CD4-positive, alpha-beta T cell treated with Interleukin-4 for 1 hour (primary cell): ENCODE results near the gene ZNF41.
"Not testable (repeated sequence)": the region's sequence is repeated elsewhere in the genome, so short reads cannot be mapped to it uniquely, and the experiment has no call there.

Experiments
- DNase-seq, 2 donors: peaks; one replicate each; pipeline ENCODE4 v3.0.0-alpha.2; 2020 to 2022

ZNF41 gene

GRCh38 chrX:47482512-47483305, at the start of gene ZNF41:
Gene ZNF41, minus strand, starts transcription at chrX:47483222. Its CDS starts 15,741 bp downstream, at chrX:47467481.
- DNase-seq, result peak; percentile 87 to 88

GRCh38 chrX:47530049-47530448, 47.0 kb upstream of the ZNF41 start:
- no peak for DNase-seq

DNA sequence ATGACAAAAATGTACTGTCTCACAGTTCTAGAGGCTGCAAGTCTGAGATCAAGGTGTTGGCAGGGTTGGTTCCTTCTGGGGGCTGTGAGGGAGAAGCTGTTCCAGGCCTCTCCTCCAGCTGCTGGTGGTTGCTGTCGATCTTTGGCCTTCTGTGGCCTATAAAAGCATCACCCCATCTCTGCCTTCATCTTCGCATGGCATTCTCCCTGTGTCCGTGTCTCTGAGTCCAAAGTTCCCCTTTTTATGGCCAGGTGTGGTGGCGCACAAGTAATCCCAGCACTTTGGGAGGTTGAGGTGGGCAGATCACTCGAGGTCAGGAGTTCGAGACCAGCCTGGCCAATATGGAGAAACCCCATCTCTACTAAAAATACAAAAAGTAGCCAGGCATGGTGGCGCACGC, 46.5 kb upstream of the ZNF41 start:
- DNase-seq, result no peak

DNA sequence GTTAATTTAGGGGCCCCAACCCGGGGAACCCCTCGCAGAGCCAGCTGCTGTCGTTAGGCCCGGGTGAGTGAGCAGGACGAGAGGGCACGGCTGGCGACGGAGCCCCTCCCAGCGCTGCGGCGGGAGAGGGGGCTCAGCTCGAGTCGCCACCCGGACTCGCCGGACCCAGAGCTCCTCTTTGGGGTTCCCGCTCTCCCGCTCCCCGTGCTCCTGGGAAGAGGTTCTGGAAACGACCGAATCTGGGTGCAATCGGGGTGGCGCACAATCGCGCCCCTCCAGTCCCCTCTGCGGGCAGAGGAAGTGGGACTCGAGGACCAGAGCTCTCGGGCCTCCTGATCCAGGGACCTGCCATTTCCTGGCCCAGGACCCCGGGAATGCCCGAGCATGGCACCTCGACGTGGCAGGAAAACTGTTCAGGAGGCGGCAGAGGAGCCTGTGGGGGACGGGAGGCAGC, 40.7 kb upstream of the ZNF41 start:
- no peak for DNase-seq

DNA sequence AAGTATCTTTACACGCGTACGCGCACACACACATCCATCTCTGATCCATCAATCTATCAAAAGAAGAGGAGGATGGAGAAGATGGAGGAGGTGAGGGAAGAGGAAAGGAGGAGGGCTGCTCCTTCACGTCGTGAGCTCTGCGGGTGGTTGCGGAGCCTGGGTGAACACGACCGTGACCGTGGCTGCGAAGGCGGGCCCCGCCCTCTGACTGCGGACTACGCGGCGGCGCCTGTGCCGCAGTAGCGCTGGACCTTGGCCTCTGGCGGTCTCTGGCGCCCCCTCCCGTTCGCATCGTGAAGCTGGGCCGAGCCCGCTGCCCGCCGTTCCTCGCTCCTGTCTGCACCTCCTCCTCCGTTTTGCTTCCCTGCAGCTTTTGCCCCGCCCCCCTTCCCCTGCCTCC, 40.3 kb upstream of the ZNF41 start:
- DNase-seq, result peak; percentile 83 to 84

DNA sequence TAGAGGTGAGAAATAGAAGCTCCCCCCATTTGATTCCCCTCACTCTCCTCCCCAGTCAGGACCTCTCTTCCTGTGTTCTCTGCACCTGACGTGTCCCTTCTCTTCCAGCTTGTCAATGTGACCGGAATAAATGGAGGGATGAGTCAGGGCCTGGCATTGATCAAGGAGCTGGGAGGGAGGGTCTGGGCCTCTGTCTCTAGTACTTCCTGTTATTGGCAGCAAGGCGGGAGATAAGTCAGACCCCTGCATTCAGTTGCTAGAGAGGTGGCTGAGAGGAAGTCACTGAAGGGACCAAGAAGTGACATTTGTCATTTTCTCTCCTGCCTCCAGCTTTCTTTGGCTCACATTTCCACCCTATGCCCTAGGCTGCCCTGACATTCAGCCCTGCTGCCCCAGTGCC, 35.1 kb upstream of the ZNF41 start:
- no peak for DNase-seq

- no peak for DNase-seq
These were observed 33.1 kb upstream of the ZNF41 start for GRCh38 chrX:47515941-47516665.

DNA sequence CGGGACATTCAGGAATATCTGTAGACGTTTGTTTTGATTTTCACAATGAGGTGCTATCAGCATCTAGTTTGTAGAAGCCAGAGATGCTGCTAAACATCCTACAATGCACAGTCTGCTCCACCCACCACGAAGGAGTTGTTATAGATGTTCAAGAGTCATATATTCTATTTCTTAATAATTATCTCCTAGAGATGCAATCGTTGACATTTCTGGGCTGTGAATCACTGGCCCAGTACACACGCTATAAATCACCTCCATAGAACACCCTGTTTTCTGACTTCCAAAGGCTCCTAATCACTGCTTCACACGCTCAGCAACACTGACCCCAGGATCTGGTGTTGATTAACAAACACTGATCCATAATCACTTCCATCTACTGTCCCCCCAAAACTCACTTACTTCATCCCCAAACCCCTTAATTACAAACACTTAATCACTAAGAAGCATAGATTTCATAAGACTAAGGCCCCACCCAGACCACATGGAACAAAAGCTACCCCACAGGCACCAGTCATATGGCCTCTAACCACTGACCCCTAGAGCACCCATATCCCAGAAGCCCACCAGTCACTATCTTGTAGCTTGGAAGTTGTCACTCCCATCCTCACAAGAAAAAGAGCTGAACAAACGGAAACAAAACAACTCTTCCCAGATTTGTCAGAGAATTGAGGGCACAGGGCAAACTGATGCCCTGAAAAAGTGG, 31.7 kb upstream of the ZNF41 start:
- no peak for DNase-seq

DNA sequence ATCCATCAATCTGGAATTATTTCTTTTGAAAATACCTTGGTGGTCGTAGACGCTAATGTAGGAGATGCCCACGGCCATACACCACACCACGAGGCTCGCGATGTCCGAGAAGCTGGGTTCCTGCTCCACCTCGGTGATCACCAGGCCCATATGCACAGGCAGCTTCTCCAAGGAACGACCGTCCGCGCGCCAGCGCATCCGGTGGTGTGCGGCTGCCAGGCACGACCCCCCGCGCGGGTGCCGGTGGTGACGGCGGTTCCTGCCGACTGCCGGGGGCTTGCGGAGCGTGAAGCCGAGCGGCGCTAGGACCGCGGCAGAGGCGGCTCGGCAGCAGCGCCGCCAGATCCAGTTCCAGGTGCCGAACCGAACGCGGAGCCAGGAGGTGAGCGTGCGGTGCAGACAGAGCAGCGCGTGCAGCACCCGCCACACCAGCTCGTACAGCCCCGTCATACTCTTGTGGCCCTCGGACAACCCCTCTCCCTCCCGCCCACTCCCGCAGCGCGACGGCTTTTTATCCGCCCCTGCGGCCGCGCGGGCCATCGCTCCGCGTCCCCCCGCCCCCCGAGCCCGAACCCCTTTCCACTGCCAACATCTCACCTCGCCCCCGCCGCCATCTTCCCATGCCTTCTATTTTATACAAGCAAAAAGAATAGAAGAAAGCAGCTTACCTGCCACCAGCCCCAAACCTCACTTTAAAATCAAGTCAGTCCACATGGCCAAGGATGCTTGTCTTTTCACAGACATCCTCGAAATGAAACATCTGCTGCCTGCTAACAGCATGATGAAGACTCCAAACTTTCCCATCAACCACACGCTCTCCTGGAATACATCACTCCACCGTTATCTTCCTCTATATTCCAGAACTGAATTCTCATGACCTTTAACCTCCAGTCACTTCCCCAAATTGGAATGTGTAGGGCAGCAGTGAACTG, 30.3 kb upstream of the ZNF41 start:
- peak in 1 of 2 donors; percentile 6 for DNase-seq

DNA sequence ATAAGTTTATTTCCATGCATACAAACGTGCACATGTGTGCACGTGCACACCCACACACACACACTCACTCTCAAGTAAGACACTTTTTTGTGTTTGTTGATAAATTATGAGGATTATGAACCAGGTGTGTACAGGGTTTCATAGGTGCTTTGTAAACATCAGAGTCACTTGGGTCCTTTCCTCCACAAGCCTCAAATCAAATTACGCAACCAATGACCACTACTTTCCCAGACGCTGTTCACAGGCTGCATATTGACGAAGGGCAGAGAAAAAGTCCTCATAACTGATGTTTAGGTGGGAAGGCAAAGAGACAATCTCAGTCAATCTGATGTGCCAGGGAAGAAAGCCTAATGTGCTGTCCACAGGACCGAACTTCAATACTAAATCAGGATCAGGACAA, 29.4 kb upstream of the ZNF41 start:
- not testable (repeated sequence) for DNase-seq

DNA sequence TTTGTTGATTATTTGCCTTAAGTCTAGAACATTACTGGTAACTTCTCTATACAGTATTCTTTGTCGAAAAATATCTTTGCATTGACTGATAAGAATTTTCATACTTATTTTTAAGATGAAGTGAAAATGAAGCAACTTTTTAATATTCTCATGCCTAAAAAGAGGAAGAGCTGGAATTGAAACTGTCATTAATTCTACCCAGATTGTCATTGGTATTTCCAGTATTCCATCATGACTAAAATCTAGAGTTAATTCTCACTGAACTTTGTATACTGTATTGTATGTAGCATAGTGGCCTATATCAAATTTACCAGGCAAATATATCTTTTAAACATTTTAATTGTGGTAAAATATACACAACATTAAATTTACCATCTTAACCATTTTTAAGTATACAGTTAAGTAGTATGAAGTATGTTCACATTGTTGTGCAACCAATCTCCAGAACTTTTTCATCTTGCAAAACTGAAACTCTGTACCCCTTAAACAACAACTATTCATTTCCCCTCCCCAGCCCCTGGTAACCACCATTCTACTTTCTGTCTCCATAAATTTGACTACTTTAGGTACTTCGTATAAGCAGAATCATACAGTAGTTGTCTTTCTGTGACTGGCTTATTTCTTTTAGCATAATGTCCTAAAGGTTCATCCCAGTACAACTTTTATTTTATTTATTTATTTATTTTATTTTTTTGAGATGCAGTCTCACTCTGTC, 24.3 kb upstream of the ZNF41 start:
- DNase-seq, result no peak

- no peak for DNase-seq
These were observed 20.1 kb upstream of the ZNF41 start for GRCh38 chrX:47503151-47503550.

DNA sequence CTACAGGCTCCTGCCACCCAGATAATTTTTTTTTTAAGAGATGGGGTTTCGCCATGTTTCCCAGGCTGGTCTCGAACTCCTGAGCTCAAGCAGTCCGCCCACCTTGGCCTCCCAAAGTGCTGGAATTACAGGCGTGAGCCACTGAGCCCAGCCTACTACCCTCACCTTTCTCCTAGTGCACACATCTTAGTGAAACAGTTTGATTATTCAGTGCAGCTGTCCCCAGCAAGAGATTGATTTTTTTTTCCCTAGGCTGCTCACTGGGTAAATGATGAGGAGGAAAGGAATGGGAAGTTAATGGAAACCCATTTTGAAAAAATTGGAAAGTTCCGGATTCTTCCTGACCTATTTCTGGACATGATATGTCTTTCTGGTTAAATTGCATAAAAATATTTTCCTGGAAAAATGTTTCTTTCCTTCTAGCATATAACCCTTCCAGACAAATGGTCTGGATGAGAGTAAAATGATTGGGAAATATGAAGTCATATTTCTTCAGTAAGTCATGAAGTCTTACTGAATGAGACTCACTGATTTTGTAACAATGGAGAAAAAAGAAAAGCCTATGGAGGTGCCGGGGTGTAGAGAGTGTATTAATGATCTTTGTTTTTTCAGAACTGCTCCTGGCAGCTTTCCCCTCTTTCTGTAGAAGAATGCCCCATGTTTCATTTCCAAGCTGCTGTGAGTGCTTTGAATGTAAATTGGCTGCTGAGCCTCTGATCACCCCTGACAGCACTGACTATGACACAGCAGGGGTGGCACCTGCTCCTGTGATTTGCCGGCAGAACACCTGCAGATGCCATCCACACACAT, 19.5 kb upstream of the ZNF41 start:
- no peak for DNase-seq

DNA sequence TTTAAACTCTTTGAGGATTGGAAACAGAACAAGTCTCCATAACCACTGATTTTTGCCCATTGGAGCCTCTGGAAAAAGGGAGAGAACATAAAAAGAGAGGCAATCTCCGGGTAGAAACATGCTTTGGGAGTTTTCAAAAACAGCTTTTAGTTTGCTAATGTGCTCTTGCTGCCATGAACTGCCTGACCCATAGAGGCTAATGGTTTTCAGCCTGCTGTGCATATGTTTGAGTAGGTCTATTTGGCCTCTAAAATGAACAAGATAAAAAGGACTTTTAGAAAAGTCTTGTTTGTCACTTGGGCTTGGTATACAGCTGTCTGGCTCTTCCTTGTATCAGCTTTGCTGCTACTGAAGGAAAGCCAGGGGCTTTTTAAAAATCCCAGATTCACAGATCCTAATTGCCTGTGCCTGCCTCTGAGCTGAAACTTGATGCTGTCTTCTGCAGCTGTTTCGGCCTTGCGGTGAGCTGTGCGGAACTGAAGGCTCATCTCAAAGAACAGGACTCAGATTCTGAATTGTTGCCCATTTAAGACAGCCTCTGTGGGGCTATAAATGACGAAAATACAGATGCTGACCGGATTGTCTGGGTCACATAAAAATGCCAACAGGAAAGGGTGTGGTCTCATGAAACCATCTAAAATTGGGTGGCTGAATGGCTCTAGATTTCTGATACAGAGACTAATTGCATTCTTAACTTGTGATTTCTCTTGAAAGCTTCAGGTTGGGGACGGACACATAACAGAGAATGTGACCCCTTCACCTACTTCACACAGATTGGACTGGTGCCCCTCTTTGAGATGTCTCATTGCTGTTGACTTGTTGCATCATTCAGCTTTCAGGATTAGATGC, 18.4 kb upstream of the ZNF41 start:
- DNase-seq, result no peak

DNA sequence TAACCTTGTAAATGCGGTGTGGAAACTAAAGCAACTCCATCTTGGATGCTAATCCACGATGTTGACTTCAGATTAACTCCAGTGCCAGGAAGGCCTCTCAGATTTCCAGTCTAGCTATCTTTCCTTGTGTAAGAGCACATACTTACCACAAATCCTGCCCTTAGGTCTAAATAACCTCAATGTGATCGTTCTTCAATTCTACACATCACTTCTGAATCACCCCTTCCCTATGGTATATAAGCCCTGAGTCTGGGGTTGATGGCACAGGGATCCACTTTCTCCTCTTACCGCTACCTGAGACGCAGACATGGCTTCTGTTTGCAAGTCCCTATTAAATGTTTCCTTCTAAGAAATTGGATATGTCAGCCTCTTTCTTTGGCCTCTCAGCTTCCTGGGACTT, 17.5 kb upstream of the ZNF41 start:
- DNase-seq, result no peak

GRCh38 chrX:47499293-47499692, 16.3 kb upstream of the ZNF41 start:
- DNase-seq, result no peak

DNA sequence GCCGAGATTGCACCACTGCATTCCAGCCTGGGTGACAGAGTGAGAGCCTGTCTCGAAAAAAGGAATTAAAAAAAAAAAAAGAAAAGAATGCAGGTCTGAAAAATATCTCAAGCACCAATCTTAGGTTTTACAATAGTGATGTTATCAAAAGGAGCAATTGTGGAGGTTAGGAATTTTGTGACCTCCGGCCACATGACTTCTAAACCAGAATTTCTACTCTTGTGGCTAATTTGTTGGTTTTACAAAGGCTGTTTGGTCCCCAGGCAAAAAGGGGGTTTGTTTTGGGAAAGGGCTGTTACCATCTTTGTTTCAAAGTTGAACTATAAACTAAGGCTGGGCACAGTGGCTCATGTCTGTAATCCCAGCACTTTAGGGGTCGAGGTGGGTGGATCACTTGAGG, 15.4 kb upstream of the ZNF41 start:
- no peak for DNase-seq

DNA sequence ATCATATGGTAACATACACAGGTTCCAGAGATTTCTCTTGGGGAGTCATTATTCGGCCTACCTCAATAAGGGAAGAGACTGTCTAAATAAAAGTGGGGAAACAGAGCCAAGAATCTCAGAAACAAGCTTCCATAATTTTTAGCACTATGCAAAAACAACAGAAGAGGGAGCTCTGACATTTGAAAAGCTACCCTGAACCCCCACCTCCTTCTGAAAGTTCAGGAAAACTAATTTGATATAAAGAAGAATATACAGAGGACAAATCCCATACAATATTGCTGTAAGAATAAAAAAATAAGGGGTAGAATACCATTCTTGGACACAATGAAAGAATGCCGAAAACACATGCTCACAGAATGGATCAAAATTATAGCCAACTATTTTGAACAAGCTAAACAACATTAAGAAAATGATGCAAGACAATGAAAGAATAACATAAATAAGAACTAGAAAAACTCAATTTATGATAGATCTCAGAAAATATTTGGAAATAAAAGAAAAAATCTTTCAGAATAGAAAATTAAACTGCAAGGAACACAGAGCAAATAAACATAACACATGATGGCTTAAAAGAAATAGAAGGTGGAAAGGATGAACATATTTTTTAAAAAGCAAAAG, 14.4 kb upstream of the ZNF41 start:
- DNase-seq, result no peak

DNA sequence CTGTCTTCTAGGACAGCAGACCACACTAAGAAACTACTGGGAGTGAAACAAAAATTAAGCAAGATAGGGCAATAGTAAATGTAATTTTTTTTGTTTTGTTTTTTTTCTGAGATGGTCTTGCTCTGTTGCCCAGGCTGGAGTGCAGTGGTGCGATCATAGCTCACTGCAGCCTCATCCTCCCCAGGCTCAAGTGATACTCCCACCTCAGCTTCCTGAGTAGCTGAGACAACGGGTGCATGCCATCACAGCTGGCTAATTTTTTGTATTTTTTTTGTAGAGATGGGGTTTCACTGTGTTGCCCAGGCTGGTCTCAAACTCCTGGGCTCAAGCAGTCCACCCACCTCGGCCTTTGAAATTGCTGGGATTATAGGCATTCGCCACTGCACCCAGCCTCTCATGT, 9.1 kb upstream of the ZNF41 start:
- DNase-seq, result not testable (repeated sequence)
